PC-3 (cell line): Measurements from ENCODE around the gene KRT35.

ENCODE experiments used
- EZH2 ChIP-seq: fragments of 300-600 bp; sonication (generic); IDR thresholded peaks from one replicate; pipeline ENCODE4 v1.6.1; 2017; ENCODE audit warnings: antibody characterized with exemption, mild to moderate bottlenecking, low read length; ENCODE audit not compliant: unreplicated experiment
- EZH2phosphoT487 ChIP-seq: fragments of 300-600 bp; sonication (generic); IDR thresholded peaks from 2 replicates; pipeline ENCODE4 v1.6.1; 2018; ENCODE audit warnings: mild to moderate bottlenecking, antibody characterized with exemption, low read length, borderline replicate concordance
- TF ChIP-seq, protein P1 (sequence below): fragments of 300-600 bp; sonication (generic); conservative IDR thresholded peaks from 2 replicates; pipeline ENCODE4 v1.5.1; 2017; ENCODE audit warnings: antibody characterized with exemption, low read depth, mild to moderate bottlenecking, low read length

DNA sequence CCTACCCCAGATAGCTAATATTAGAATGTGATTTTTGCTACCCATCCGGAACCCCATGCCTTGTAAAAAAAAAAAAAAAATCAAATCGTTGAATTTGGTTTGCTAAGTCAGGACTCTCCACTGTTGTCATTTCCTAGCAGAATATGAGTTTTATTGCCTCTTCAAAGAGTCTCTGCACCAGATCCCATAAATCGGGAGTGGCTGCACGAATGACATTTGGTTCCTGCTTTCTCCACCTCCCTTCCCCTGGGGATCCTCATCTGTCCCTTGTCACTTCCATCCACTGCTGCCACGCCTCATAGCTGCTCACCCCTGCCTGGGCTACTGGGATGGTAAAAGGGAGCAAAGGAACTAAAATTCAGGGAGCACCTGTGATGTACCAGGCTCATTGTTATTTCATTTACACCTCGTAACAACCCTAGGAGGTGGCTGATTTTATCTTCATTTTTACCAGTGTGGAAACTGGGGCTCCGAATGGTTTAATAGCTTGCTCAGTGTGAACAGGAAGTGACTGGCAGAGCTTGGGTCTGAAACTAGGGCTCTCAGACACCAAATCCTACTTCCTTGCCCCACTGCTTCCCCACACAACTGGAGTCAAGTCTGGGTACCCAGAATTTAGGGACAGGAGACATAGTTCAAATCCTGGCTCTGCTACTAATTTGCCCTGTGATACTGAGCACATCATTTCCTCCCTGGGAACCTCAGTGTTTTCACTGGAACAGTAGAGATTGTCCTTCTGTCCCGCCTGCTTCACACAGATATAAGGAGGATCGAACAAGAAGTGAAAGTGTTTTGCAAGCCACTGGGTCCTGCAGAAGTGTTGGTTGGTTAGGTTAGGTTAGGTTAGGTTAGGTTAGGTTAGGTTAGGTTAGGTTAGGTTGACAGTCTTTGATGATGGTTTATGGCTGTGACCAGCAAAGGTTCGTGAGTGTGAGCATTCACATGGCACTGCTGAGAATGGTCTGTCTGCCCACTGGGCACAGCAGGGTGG, 9.3 kb upstream of the KRT35 start:
- TF ChIP-seq, protein P1, sequence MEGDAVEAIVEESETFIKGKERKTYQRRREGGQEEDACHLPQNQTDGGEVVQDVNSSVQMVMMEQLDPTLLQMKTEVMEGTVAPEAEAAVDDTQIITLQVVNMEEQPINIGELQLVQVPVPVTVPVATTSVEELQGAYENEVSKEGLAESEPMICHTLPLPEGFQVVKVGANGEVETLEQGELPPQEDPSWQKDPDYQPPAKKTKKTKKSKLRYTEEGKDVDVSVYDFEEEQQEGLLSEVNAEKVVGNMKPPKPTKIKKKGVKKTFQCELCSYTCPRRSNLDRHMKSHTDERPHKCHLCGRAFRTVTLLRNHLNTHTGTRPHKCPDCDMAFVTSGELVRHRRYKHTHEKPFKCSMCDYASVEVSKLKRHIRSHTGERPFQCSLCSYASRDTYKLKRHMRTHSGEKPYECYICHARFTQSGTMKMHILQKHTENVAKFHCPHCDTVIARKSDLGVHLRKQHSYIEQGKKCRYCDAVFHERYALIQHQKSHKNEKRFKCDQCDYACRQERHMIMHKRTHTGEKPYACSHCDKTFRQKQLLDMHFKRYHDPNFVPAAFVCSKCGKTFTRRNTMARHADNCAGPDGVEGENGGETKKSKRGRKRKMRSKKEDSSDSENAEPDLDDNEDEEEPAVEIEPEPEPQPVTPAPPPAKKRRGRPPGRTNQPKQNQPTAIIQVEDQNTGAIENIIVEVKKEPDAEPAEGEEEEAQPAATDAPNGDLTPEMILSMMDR: no peak
- no peak for TF ChIP-seq EZH2phosphoT487
- TF ChIP-seq EZH2: no peak
